SJSA1 (cell line): ENCODE measurements around the gene CACNB4. TPM values are rescaled to one million over a fixed set of nuclear protein-coding genes. Genes with fewer than 3 reads are reported as not detected.
A peak's percentile ranks its signal among the peaks of the same experiment; 100 is the strongest.

Experiments used
- DNase-seq, 2 experiments: peaks; one replicate each; pipeline ENCODE4 v3.0.0-alpha.2; 2015 to 2020; ENCODE audit warnings: low spot score in 2 of 2, low read depth in 1 of 2
- H3K27ac ChIP-seq: fragments of 250-450 bp; sonication (Bioruptor Pico); 2 replicates; pipeline ENCODE4 v1.5.1; 2020; ENCODE audit warnings: mild to moderate bottlenecking, moderate library complexity
- H3K27me3 ChIP-seq: fragments of 250-450 bp; sonication (Bioruptor Pico); replicated peaks from 2 replicates; pipeline ENCODE4 v1.5.1; 2020; ENCODE audit warnings: mild to moderate bottlenecking, moderate library complexity
- H3K36me3 ChIP-seq: fragments of 250-450 bp; sonication (Bioruptor Pico); 2 replicates; pipeline ENCODE4 v1.5.1; 2020; ENCODE audit warnings: mild to moderate bottlenecking
- H3K4me1 ChIP-seq: fragments of 250-450 bp; sonication (Bioruptor Pico); replicated peaks from 2 replicates; pipeline ENCODE4 v1.6.1; 2021; ENCODE audit warnings: mild to moderate bottlenecking
- H3K4me3 ChIP-seq: fragments of 250-450 bp; sonication (Bioruptor Pico); 2 replicates; pipeline ENCODE4 v1.5.1; 2020; ENCODE audit warnings: mild to moderate bottlenecking
- H3K9me3 ChIP-seq: fragments of 250-450 bp; sonication (Bioruptor Pico); replicated peaks from 2 replicates; pipeline ENCODE4 v1.5.1; 2020; ENCODE audit warnings: mild to moderate bottlenecking
- total RNA-seq: library from RNA; depleted of rRNA; stranded (reverse); fragments of >200 nt; shearing (Covaris generic); gene quantifications from 2 replicates; pipeline ENCODE4 v1.2.3, GENCODE V29; 2014

CACNB4 gene
- total RNA-seq, 1 experiment from 2014 or later: not detected

GRCh38 chr2:151971301-151972051 lies 127.4 kb downstream of the CACNB4 start:
- Histone ChIP-seq H3K27ac (no peak overlapping the region), H3K36me3 (no peaks in the 10 kb centered on the region), H3K4me1 (no peaks in the 10 kb centered on the region), H3K27me3 (peaks cover 13% of the 10 kb centered on the region; the same call in 1 of the 2 replicates), H3K9me3 (no peaks in the 10 kb centered on the region), H3K4me3 (no peak overlapping the region)
- DNase-seq: no peak

- no peak overlapping the region for H3K27ac ChIP-seq
- DNase-seq: no peak
These were observed 129.9 kb downstream of the CACNB4 start for GRCh38 chr2:151968770-151969470.

GRCh38 chr2:151967829-151968722 lies 130.8 kb downstream of the CACNB4 start:
- no peaks in the 10 kb centered on the region for H3K4me1 ChIP-seq
- H3K27ac ChIP-seq: no peak overlapping the region
- no peaks in the 10 kb centered on the region for H3K36me3 ChIP-seq
- no peak overlapping the region for H3K4me3 ChIP-seq
- no peak for DNase-seq
- H3K27me3 ChIP-seq: 0 out of 2 replicates have a peak, but pooled peaks cover 18% of the 10 kb centered on the region
- no peaks in the 10 kb centered on the region for H3K9me3 ChIP-seq

More at GRCh38 chr2:151968770-151969470, 129.9 kb downstream of the CACNB4 start:
- peaks cover 18% of the 10 kb centered on the region; the same call in 1 of the 2 replicates for H3K27me3 ChIP-seq
- no peak overlapping the region for H3K4me3 ChIP-seq
- no peaks in the 10 kb centered on the region for H3K36me3 ChIP-seq
- no peaks in the 10 kb centered on the region for H3K4me1 ChIP-seq
- no peaks in the 10 kb centered on the region for H3K9me3 ChIP-seq

GRCh38 chr2:151965884-151966283 lies 133.0 kb downstream of the CACNB4 start:
- H3K9me3 ChIP-seq: no peaks in the 10 kb centered on the region
- no peaks in the 10 kb centered on the region for H3K36me3 ChIP-seq
- no peak for DNase-seq
- H3K4me1 ChIP-seq: no peaks in the 10 kb centered on the region
- H3K4me3 ChIP-seq: no peak overlapping the region
- H3K27ac ChIP-seq: no peak overlapping the region
- 0 out of 2 replicates have a peak, but pooled peaks cover 18% of the 10 kb centered on the region for H3K27me3 ChIP-seq

- Histone ChIP-seq H3K4me1 (no peaks in the 10 kb centered on the region), H3K27me3 (peaks cover 8% of the 10 kb centered on the region; the same call in 1 of the 2 replicates), H3K4me3 (no peak overlapping the region), H3K36me3 (no peaks in the 10 kb centered on the region), H3K9me3 (no peaks in the 10 kb centered on the region), H3K27ac (no peak overlapping the region)
- no peak for DNase-seq
These were observed 137.3 kb downstream of the CACNB4 start for GRCh38 chr2:151961558-151961957.

- Histone ChIP-seq H3K9me3 (no peaks in the 10 kb centered on the region), H3K4me1 (no peaks in the 10 kb centered on the region), H3K4me3 (no peak overlapping the region), H3K27me3 (peaks cover 5% of the 10 kb centered on the region; the same call in 1 of the 2 replicates), H3K27ac (no peak overlapping the region), H3K36me3 (no peaks in the 10 kb centered on the region)
- no peak for DNase-seq
These were observed 139.6 kb downstream of the CACNB4 start for GRCh38 chr2:151959238-151959637.

GRCh38 chr2:151953467-151953866 lies 145.4 kb downstream of the CACNB4 start:
- H3K9me3 ChIP-seq: no peaks in the 10 kb centered on the region
- no peak for DNase-seq
- H3K27me3 ChIP-seq: no peaks in the 10 kb centered on the region
- H3K4me3 ChIP-seq: no peak overlapping the region
- no peak overlapping the region for H3K27ac ChIP-seq
- no peaks in the 10 kb centered on the region for H3K36me3 ChIP-seq
- no peaks in the 10 kb centered on the region for H3K4me1 ChIP-seq

GRCh38 chr2:151952691-151953456 lies 146.0 kb downstream of the CACNB4 start:
- Histone ChIP-seq H3K27me3 (no peaks in the 10 kb centered on the region), H3K4me1 (no peaks in the 10 kb centered on the region), H3K9me3 (no peaks in the 10 kb centered on the region), H3K27ac (no peak overlapping the region), H3K4me3 (no peak overlapping the region), H3K36me3 (no peaks in the 10 kb centered on the region)
- no peak for DNase-seq

- Histone ChIP-seq H3K4me1 (no peaks in the 10 kb centered on the region), H3K4me3 (no peak overlapping the region), H3K27me3 (no peaks in the 10 kb centered on the region), H3K27ac (no peak overlapping the region), H3K9me3 (no peaks in the 10 kb centered on the region), H3K36me3 (no peaks in the 10 kb centered on the region)
- DNase-seq: no peak
These were observed 151.1 kb downstream of the CACNB4 start for GRCh38 chr2:151947813-151948165.

GRCh38 chr2:151946899-151947812 lies 151.7 kb downstream of the CACNB4 start:
- DNase-seq: peak in 1 of 2 experiments; percentile 4
- H3K27ac ChIP-seq: no peak overlapping the region
- no peaks in the 10 kb centered on the region for H3K27me3 ChIP-seq
- no peaks in the 10 kb centered on the region for H3K36me3 ChIP-seq
- H3K4me3 ChIP-seq: no peak overlapping the region
- H3K4me1 ChIP-seq: no peaks in the 10 kb centered on the region
- H3K9me3 ChIP-seq: no peaks in the 10 kb centered on the region

GRCh38 chr2:151946250-151946884 lies 152.5 kb downstream of the CACNB4 start:
- no peaks in the 10 kb centered on the region for H3K27me3 ChIP-seq
- H3K9me3 ChIP-seq: no peaks in the 10 kb centered on the region
- no peak for DNase-seq
- H3K4me3 ChIP-seq: no peak overlapping the region
- no peaks in the 10 kb centered on the region for H3K4me1 ChIP-seq
- no peaks in the 10 kb centered on the region for H3K36me3 ChIP-seq
- no peak overlapping the region for H3K27ac ChIP-seq

- no peaks in the 10 kb centered on the region for H3K4me1 ChIP-seq
- no peak for DNase-seq
- H3K36me3 ChIP-seq: no peaks in the 10 kb centered on the region
- H3K4me3 ChIP-seq: no peak overlapping the region
- no peaks in the 10 kb centered on the region for H3K27me3 ChIP-seq
- no peaks in the 10 kb centered on the region for H3K9me3 ChIP-seq
- H3K27ac ChIP-seq: no peak overlapping the region
These were observed 153.2 kb downstream of the CACNB4 start for GRCh38 chr2:151945602-151946001.
